Ovary (tissue), 3 donors: ENCODE results near the gene STRADB.

ENCODE experiments used
- EP300 ChIP-seq: sonication (generic); formaldehyde crosslinking; IDR thresholded peaks from one replicate; pipeline ENCODE4 v1.6.1; 2017; ENCODE audit warnings: antibody characterized with exemption
- POLR2A ChIP-seq: fragments of 450-650 bp; IDR thresholded peaks from one replicate; pipeline ENCODE4 v1.6.1; 2017; ENCODE audit warnings: antibody characterized with exemption, mild to moderate bottlenecking, moderate library complexity
- TF ChIP-seq, protein P1 (sequence below), 3 donors: fragments of 450-650 bp in 2 of 3; fragments of 200-600 bp in 1 of 3; IDR thresholded peaks; one replicate each; pipeline versions ENCODE4 v1.5.1 to v1.8.0; 2016 to 2022; ENCODE audit warnings: antibody characterized with exemption in 3 of 3, mild to moderate bottlenecking in 1 of 3
- donor health status: DM: no; HTN: no; CAD: no.

DNA sequence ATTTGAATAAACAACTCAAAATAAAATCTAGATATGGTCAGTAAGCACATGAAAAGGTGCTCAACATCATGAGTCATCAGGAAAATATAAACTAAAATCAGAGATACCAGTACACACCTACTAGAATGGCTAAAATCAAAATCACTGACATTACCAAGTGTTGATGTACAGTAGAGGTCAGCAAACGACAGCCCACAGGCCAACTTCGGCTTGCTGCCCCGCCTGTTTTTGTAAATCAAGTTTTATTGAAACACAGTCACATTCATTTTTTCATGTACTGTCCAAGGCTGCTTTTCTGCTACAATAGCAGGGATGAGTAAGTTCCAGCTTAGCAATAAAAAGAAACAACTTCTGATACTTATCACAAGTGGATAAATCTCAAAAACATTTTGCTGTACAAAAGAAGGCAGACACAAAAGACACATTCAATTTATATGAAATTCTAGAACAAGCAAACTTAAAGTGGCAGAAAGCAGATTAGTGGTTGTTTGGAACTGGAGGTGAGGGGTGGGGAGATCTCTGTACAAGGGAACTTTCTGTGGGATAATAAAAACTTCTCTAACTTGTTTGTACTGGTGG lies 32.4 kb upstream of the STRADB start:
- TF ChIP-seq, protein P1, sequence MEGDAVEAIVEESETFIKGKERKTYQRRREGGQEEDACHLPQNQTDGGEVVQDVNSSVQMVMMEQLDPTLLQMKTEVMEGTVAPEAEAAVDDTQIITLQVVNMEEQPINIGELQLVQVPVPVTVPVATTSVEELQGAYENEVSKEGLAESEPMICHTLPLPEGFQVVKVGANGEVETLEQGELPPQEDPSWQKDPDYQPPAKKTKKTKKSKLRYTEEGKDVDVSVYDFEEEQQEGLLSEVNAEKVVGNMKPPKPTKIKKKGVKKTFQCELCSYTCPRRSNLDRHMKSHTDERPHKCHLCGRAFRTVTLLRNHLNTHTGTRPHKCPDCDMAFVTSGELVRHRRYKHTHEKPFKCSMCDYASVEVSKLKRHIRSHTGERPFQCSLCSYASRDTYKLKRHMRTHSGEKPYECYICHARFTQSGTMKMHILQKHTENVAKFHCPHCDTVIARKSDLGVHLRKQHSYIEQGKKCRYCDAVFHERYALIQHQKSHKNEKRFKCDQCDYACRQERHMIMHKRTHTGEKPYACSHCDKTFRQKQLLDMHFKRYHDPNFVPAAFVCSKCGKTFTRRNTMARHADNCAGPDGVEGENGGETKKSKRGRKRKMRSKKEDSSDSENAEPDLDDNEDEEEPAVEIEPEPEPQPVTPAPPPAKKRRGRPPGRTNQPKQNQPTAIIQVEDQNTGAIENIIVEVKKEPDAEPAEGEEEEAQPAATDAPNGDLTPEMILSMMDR (IDR thresholded peaks at IDR 0.05) = no peak
- TF ChIP-seq POLR2A (no peak), EP300 (no peak)
